Aorta (tissue), 5 donors: ENCODE measurements around the gene FGF14. TPM values are rescaled to one million over a fixed set of nuclear protein-coding genes. Genes with fewer than 3 reads are reported as not detected.
A peak's percentile ranks its signal among the peaks of the same experiment; 100 is the strongest.

Experiments
- ATAC-seq: fragments of 200-7000 bp; cut with Tn5 transposase; one replicate; pipeline ENCODE4 v1.9.1; 2022; ENCODE audit warnings: moderate library complexity; ENCODE audit not compliant: low FRiP score
- DNase-seq, 2 donors: peaks; one replicate each; pipeline ENCODE4 v3.0.0-alpha.2; 2020
- H3K27ac ChIP-seq, 2 donors: one replicate each; pipeline ENCODE4 v1.5.1; 2013; ENCODE audit warnings: low read length in 2 of 2, mild to moderate bottlenecking in 2 of 2, moderate library complexity in 2 of 2, control low read depth in 1 of 2, inconsistent platforms in 1 of 2, low read depth in 1 of 2
- H3K27me3 ChIP-seq, 2 donors: one replicate each; pipeline ENCODE4 v1.6.1; 2013; ENCODE audit warnings: control low read depth in 1 of 2, low read length in 1 of 2, mild to moderate bottlenecking in 1 of 2, moderate library complexity in 1 of 2; ENCODE audit not compliant: insufficient read depth in 2 of 2, control insufficient read depth in 1 of 2
- H3K36me3 ChIP-seq, 2 donors: one replicate each; pipeline ENCODE4 v1.6.1; 2013; ENCODE audit warnings: control low read depth in 1 of 2, low read length in 1 of 2, mild to moderate bottlenecking in 1 of 2; ENCODE audit not compliant: insufficient read depth in 2 of 2, control insufficient read depth in 1 of 2
- H3K4me1 ChIP-seq, 2 donors: one replicate each; pipeline ENCODE4 v1.6.1; 2013; ENCODE audit warnings: low read length in 2 of 2, control low read depth in 1 of 2, mild to moderate bottlenecking in 1 of 2, moderate library complexity in 1 of 2; ENCODE audit not compliant: insufficient read depth in 2 of 2, control insufficient read depth in 1 of 2
- H3K4me3 ChIP-seq, 2 donors: one replicate each; pipeline ENCODE4 v1.5.1; 2013; ENCODE audit warnings: low read length in 2 of 2, control low read depth in 1 of 2, mild to moderate bottlenecking in 1 of 2
- H3K9me3 ChIP-seq: one replicate; pipeline ENCODE4 v1.6.1; 2013; ENCODE audit warnings: mild to moderate bottlenecking, low read length; ENCODE audit not compliant: control insufficient read depth
- WGBS, 2 donors: extraction: QIAGEN DNeasy Blood & Tissue Kit; methylation state at CpG; one replicate each; pipeline ENCODE4 v1.1.7; 2013; 5-methylcytosine and 5-hydroxymethylcytosine counted together
- intact Hi-C, 2 donors: fragments of 100-400 bp; cut with DNase I; formaldehyde crosslinking; loops; one replicate each; pipeline versions ENCODE4 v1.14.2 to v1.15.0; 2022
- polyA plus RNA-seq, 2 donors: library from polyadenylated mRNA; stranded (reverse); fragments of 200-250 nt; gene quantifications; one replicate each; pipeline ENCODE4 v1.2.3, GENCODE V29; 2013
- total RNA-seq, 2 donors: library from RNA; stranded (reverse); fragmentation: NEBNext Ultra II Directional; extraction: Animal tissue kit (Norgen Biotek cat#: 25700); gene quantifications; one replicate each; pipeline ENCODE4 v1.2.1, GENCODE V29; 2021
- donor health status: healthy with polysubstance abuse.
- donor health status: Bipolar disorder and iron deficiency.
- donor health status: DM: no; HTN: no; CAD: no.
- donor health status: DM: no; HTN: no; CAD: no.
- donor health status: DM: yes; HTN: yes; CAD: no.

Gene FGF14
- total and polyA plus RNA-seq, 4 donors = 0.13 to 4.6 (median 0.72) TPM

DNA sequence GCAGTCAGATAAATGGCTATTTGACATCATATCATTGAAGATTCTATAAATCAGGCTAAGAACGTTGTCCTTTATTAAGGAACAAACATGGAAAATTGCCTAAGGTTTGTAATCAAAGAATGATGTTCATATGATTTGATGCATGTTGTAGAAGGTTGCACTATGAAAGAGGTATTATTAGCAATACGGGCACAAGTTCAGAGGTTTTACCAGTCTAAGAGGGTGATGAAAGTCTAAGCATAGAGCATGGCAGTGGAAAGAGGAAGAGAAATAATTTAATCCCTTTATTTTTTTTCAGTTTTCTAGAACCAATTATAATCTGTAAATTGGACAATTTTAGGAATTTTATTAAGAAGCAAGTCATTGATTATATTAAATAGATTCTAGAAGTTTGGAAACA lies 450.7 kb downstream of the FGF14 start:
- Histone ChIP-seq H3K27me3 (no peaks in the 10 kb centered on the region), H3K27ac (no peak overlapping the region), H3K36me3 (no peaks in the 10 kb centered on the region), H3K4me1 (no peaks in the 10 kb centered on the region), H3K9me3 (no peaks in the 10 kb centered on the region), H3K4me3 (no peak overlapping the region)
- DNase-seq = no peak
- 88 to 89% methylated on average over 2 of the region's 2 CpGs for WGBS, 2 donors
- intact Hi-C loops = no loop called here
- ATAC-seq = no peak

DNA sequence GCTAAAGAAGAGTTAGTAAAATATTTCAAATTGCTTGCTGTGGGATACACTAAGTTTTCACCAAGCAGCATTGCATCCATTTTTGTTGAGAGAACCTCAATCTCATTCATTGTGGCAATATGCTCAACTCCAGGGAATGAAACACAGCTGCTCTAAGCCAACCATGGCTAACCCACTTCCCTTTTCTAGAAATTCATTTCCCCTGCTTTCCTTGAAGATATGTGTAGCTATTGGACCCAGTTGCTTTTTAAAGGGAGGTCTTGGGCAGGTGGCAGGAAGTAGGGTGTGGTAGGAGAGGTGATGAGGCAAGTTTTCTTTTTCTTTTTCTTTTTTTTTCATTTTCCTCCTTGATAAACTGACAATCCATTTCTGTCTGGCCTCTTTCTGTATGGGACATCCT lies 452.2 kb downstream of the FGF14 start:
- H3K36me3 ChIP-seq = no peaks in the 10 kb centered on the region
- DNase-seq = no peak
- intact Hi-C loops = loop anchor here (10.0 kb wide), 3 partner anchors 195 to 605 kb away; no protein-coding TSS in a partner anchor
- no peak overlapping the region for H3K4me3 ChIP-seq
- no peaks in the 10 kb centered on the region for H3K9me3 ChIP-seq
- no peaks in the 10 kb centered on the region for H3K4me1 ChIP-seq
- no peak for ATAC-seq
- no peaks in the 10 kb centered on the region for H3K27me3 ChIP-seq
- no peak overlapping the region for H3K27ac ChIP-seq

DNA sequence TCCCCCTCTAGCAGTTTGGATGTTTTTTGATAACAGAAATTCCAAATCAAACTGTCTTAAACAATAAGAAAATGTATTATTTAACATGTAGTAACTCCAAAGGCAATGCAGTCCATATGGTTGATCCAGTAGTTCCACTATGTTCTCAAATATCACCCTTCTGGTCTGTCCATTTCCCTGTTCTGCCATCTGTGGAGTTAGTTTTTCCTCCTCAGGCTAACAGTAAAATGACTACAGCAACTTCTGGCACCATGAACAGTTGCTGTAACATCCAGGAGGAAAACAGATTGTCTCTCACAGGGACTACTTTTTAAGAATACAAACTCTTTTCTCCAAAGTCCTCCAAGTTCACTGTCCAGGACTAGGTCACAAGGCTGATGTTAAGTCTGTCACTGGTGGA lies 455.4 kb downstream of the FGF14 start:
- DNase-seq = no peak
- no peak overlapping the region for H3K4me3 ChIP-seq
- H3K36me3 ChIP-seq = no peaks in the 10 kb centered on the region
- intact Hi-C loops = loop anchor here (10.0 kb wide), 3 partner anchors 198 to 608 kb away; no protein-coding TSS in a partner anchor
- no peak for ATAC-seq
- H3K9me3 ChIP-seq = no peaks in the 10 kb centered on the region
- no peak overlapping the region for H3K27ac ChIP-seq
- no peaks in the 10 kb centered on the region for H3K27me3 ChIP-seq
- peaks cover 1 to 3% of the 10 kb centered on the region in 2 donors for H3K4me1 ChIP-seq

- Histone ChIP-seq H3K27ac (no peak overlapping the region), H3K4me3 (no peak overlapping the region), H3K27me3 (no peaks in the 10 kb centered on the region), H3K36me3 (no peaks in the 10 kb centered on the region), H3K4me1 (peaks cover 1 to 3% of the 10 kb centered on the region in 2 donors), H3K9me3 (no peaks in the 10 kb centered on the region)
- ATAC-seq (no peak), DNase-seq (no peak)
- intact Hi-C loops = loop anchor here (10.0 kb wide), 3 partner anchors 199 to 609 kb away; no protein-coding TSS in a partner anchor
- WGBS, 2 donors = 82 to 86% methylated on average over 6 of the region's 6 CpGs
These were observed 456.4 kb downstream of the FGF14 start for GRCh38 chr13:101945435-101945834.

DNA sequence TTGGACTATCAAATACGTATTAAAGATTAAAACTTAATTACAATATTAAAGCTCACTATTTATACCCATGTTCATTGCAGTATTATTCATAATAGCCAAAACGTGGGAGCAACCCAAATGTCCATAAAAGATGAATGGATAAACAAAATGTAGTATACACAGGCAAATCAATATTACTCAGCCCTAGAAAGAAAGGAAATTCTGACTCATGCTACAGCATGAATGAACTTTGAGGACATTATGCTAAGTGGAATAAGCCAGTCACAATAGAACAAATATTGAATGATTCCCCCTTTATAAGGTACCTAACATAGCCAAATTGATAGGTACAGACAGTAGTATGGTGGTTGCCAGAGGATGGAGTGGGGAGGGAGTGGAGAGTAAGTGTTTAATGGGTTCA lies 457.3 kb downstream of the FGF14 start:
- Histone ChIP-seq H3K4me1 (peaks cover 1 to 3% of the 10 kb centered on the region in 2 donors), H3K27ac (no peak overlapping the region), H3K9me3 (no peaks in the 10 kb centered on the region), H3K4me3 (no peak overlapping the region), H3K27me3 (no peaks in the 10 kb centered on the region), H3K36me3 (no peaks in the 10 kb centered on the region)
- no peak for ATAC-seq
- intact Hi-C loops = loop anchor here (5.0 to 10.0 kb wide), 4 partner anchors 200 to 610 kb away; no protein-coding TSS in a partner anchor
- WGBS, 2 donors = 54 to 64% methylated on average over 2 of the region's 2 CpGs
- no peak for DNase-seq

DNA sequence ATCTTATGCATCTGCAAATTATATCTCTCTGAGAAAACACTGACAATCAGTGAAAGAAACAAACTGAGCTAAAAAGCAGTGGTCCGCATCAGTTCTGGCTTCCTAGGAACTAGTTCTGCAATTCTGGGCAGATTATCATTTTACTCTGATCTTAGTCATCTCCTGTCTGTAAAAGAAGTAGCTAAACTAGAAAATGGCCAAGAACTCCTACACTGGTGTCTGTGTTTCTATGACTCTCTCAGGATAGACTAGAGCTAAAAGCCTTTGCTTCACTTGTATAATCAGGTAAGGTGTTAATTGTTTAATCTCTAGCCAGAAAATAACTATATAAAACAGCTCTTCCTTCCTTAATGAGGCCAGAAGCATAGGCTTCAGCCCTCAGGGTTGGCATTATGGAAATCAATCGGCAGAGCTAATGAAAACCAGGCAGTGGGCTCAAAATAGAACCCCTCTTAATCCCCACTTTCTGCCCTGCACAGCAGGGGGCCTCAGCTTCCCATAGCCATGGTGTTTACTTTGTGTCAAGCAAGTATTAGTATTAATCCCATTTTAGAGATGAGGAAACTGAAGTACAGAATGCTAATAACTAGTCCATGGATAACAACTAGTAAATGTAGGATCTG lies 459.2 kb downstream of the FGF14 start:
- ATAC-seq = no peak
- H3K4me3 ChIP-seq = no peak overlapping the region
- intact Hi-C loops = loop anchor here (5.0 to 10.0 kb wide), 4 partner anchors 202 to 612 kb away; no protein-coding TSS in a partner anchor
- no peak for DNase-seq
- no peaks in the 10 kb centered on the region for H3K36me3 ChIP-seq
- H3K9me3 ChIP-seq = no peaks in the 10 kb centered on the region
- no peak overlapping the region for H3K27ac ChIP-seq
- peaks cover 1 to 3% of the 10 kb centered on the region in 2 donors for H3K4me1 ChIP-seq
- 25 to 28% methylated on average over 2 of the region's 2 CpGs for WGBS, 2 donors
- H3K27me3 ChIP-seq = no peaks in the 10 kb centered on the region

GRCh38 chr13:101942038-101942437 lies 459.8 kb downstream of the FGF14 start:
- no peak overlapping the region for H3K27ac ChIP-seq
- H3K4me3 ChIP-seq = no peak overlapping the region
- H3K4me1 ChIP-seq = peaks cover 1 to 3% of the 10 kb centered on the region in 2 donors
- no peaks in the 10 kb centered on the region for H3K9me3 ChIP-seq
- H3K27me3 ChIP-seq = no peaks in the 10 kb centered on the region
- ATAC-seq (peak; percentile 78), DNase-seq (no peak)
- 0 to 1% methylated on average over 1 of the region's 1 CpG for WGBS, 2 donors
- H3K36me3 ChIP-seq = no peaks in the 10 kb centered on the region
- intact Hi-C loops = loop anchor here (5.0 to 10.0 kb wide), 4 partner anchors 203 to 613 kb away; no protein-coding TSS in a partner anchor

DNA sequence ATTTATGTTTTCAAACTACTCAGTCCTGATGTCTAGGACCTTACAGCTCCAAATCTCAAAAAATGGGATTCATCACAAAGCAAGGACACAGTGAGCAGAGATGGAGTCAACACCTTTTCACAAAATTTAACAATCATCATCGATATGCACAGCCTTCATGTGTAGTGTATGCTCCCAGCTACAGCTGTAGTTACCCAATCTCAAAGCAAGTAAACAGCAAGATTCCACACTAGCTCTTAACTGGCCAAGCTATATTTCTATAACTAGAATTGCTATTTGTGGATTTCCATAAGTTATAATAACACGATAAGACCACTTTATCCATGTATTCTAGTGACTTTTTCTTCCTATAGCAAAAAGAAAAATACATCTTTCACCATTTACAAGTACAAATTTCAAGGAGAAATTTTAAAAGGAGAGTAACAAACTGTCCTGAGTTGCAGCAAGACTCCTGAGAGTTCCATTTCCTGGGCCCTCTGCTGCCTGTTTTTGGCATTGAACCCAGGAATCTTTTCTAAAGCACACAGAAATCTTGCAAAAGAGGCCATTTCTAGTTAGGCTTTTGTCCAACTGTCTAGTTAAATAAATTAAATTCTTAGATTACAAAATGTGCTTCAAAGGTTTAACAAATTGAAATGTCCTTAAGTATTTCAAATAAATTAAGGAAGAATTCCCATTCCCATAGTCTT lies 460.6 kb downstream of the FGF14 start:
- Histone ChIP-seq H3K27ac (no peak overlapping the region), H3K27me3 (no peaks in the 10 kb centered on the region), H3K36me3 (no peaks in the 10 kb centered on the region), H3K4me1 (peaks cover 1 to 3% of the 10 kb centered on the region in 2 donors), H3K4me3 (no peak overlapping the region), H3K9me3 (no peaks in the 10 kb centered on the region)
- intact Hi-C loops = loop anchor here (5.0 to 10.0 kb wide), 4 partner anchors 204 to 614 kb away; no protein-coding TSS in a partner anchor
- DNase-seq (no peak), ATAC-seq (no peak)
- 40 to 43% methylated on average over 2 of the region's 2 CpGs for WGBS, 2 donors

GRCh38 chr13:101939370-101939769 lies 462.5 kb downstream of the FGF14 start:
- WGBS, 2 donors = 43 to 68% methylated on average over 2 of the region's 2 CpGs
- H3K27ac ChIP-seq = no peak overlapping the region
- no peaks in the 10 kb centered on the region for H3K27me3 ChIP-seq
- intact Hi-C loops = no loop called here
- H3K9me3 ChIP-seq = no peaks in the 10 kb centered on the region
- H3K36me3 ChIP-seq = no peaks in the 10 kb centered on the region
- ATAC-seq (no peak), DNase-seq (no peak)
- no peak overlapping the region for H3K4me3 ChIP-seq
- peaks cover 1 to 3% of the 10 kb centered on the region in 2 donors for H3K4me1 ChIP-seq
